Heart right ventricle (tissue), 16 donors: ENCODE measurements around the gene RBSN. TPM values are rescaled to one million over a fixed set of nuclear protein-coding genes. Genes with fewer than 3 reads are reported as not detected.

Experiments used
- ATAC-seq, 8 donors: fragments of 200-7000 bp; cut with Tn5 transposase; one replicate each; pipeline ENCODE4 v1.9.1; 2020; ENCODE audit warnings: mild to moderate bottlenecking in 8 of 8, moderate library complexity in 8 of 8, moderate number of reproducible peaks in 1 of 8
- DNase-seq, 2 donors: peaks; one replicate each; pipeline ENCODE4 v3.0.0-alpha.2; 2020
- H3K27ac ChIP-seq, 10 donors: fragments of 200-600 bp; sonication (generic) in 2 of 10; one replicate each; pipeline versions ENCODE4 v1.5.0 to v1.8.0; 2020 to 2022; ENCODE audit warnings: mild to moderate bottlenecking in 3 of 10
- H3K27me3 ChIP-seq, 7 donors: fragments of 200-600 bp; one replicate each; pipeline ENCODE4 v1.8.0; 2021 to 2022; ENCODE audit warnings: mild to moderate bottlenecking in 2 of 7
- H3K36me3 ChIP-seq, 9 donors: fragments of 200-600 bp; sonication (generic) in 1 of 9; one replicate each; pipeline versions ENCODE4 v1.5.0 to v1.8.0; 2020 to 2022; ENCODE audit warnings: mild to moderate bottlenecking in 2 of 9
- H3K4me1 ChIP-seq, 9 donors: fragments of 200-600 bp; sonication (generic) in 1 of 9; one replicate each; pipeline versions ENCODE4 v1.5.0 to v1.8.0; 2020 to 2022; ENCODE audit warnings: mild to moderate bottlenecking in 4 of 9
- H3K4me3 ChIP-seq, 10 donors: fragments of 200-600 bp; sonication (generic) in 2 of 10; one replicate each; pipeline versions ENCODE4 v1.5.0 to v1.8.0; 2020 to 2022; ENCODE audit warnings: mild to moderate bottlenecking in 7 of 10, moderate library complexity in 2 of 10
- H3K9me3 ChIP-seq, 11 donors: fragments of 200-600 bp in 10 of 11; sonication (generic) in 2 of 11; one replicate each; pipeline versions ENCODE4 v1.5.0 to v1.8.0; 2013 to 2022; ENCODE audit warnings: mild to moderate bottlenecking in 2 of 11, control low read depth in 1 of 11, moderate library complexity in 1 of 11
- WGBS, 2 donors: extraction: QIAGEN DNeasy Blood & Tissue Kit; methylation state at CpG; one replicate each; pipeline ENCODE4 v1.1.7; 2013; ENCODE audit warnings: inconsistent platforms in 1 of 2; 5-methylcytosine and 5-hydroxymethylcytosine counted together
- intact Hi-C, 10 donors: fragments of 100-400 bp; cut with DNase I; formaldehyde crosslinking; loops; one replicate each; pipeline versions ENCODE4 v1.11.1 to v1.14.2; 2022
- polyA plus RNA-seq, 2 donors: library from polyadenylated mRNA; stranded (reverse); fragments of 200-250 nt; gene quantifications; one replicate each; pipeline ENCODE4 v1.2.3, GENCODE V29; 2013
- total RNA-seq, 10 donors: library from RNA; stranded (reverse); fragmentation: NEBNext Ultra II Directional in 3 of 10; extraction: Animal tissue kit (Norgen Biotek cat#: 25700) in 3 of 10; gene quantifications; one replicate each; pipeline versions ENCODE4 v1.2.1 to v1.2.4, GENCODE V29; 2021 to 2023
- TF ChIP-seq, protein P1 (sequence below), 9 donors: fragments of 200-600 bp; sonication (generic) in 2 of 9; IDR thresholded peaks; one replicate each; pipeline versions ENCODE4 v1.5.0 to v1.8.0; 2021 to 2022; ENCODE audit warnings: antibody characterized with exemption in 9 of 9, mild to moderate bottlenecking in 5 of 9, moderate library complexity in 1 of 9
- donor health status: Arrhythmogenic right ventricular cardiomyopathy.
- donor health status: ischemic (EF 13 %, LVEDD 7.1; RV severe dilation, severe dysfunction).
- donor health status: healthy with polysubstance abuse.
- donor health status: DM: no; HTN: yes; CAD: no.
- donor health status: DM: no; HTN: no; CAD: no.
- donor health status: ischemic (EF 25% LVEDD 6.9; RV normal size, moderate dysfunction).
- donor health status: ischemic (EF 25% LVEDD 5.7; RV mildly dilated, moderate dysfunction).
- donor health status: healthy.
- donor health status: DM: yes; HTN: yes; CAD: no.
- donor health status: Ischemic cardiomyopathy.
- donor health status: ischemic (EF 35%, LVEDD 5.7; RV mildly dilated, moderate dysfunction).
- donor health status: nonischemic (EF 11% LVEDD 7.7; RV severe dilation, severe dysfunction).
- donor health status: DM: yes; HTN: yes; CAD: no.
- donor health status: PGD.
- donor health status: ischemic (EF 29% LVEDD 5.4; RV normal size, mild dysfunction).
- donor health status: nonischemic (EF 23%, LVEDD 6.1; RV moderate dilation, normal function).

RBSN gene
- total and polyA plus RNA-seq, 12 donors = 5.5 to 23.8 (median 20.6) TPM

DNA sequence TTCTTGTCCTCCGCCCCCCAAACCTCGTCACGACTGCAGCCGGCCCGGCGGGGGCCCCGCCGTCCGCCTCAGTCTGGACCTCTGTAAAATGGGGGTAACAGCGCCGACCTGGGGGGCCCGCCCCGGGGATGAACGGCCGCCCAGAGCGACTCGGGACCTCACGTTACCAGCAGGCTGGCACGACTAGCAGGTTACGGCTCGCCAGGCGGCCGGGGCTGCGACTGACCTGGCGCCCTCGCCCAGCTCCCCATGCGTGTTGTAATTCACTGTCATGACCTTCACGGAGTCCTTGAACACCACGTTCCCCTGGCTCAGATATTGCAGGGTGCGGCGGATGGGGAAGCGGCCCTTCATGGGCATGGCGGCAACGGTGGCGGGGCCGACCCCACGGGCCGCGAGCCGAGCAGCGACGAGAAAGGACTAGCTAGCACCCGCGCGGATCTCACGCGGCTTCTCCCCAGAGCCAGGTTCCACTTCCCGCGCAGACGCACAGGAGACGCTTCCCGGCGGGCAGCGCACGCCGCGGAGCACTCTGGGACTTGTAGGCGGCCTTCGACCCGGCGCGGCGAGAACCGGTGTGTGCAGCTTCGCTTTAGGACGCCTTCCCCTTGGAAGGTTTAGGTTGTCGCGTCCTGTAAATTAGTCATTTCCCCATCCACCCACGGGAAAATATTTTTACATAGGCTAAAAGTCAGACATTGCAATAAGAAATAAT lies 34.0 kb downstream of the RBSN start, which contains the start of gene MRPS25:
TSS of gene MRPS25 (minus strand) at position 481 of the 715 bp plus-strand sequence. CDS start at position 360, 121 bp downstream.
- DNase-seq (peak; percentile 89 to 90), ATAC-seq (peak; percentile 96 to 98 (median 98))
- peak within 1 kb of the TSS; percentile 70 to 97 (median 82) for H3K4me3 ChIP-seq
- intact Hi-C loops = loop anchor here in 4 of 10 donors (2.0 to 10.0 kb wide), 2 partner anchors 34 to 120 kb away; partner anchors contain the start of genes NR2C2 (in 3 of the 4) and RBSN (in 1 of the 4)
- no peaks in the 10 kb centered on the region for H3K9me3 ChIP-seq
- WGBS, 2 donors = 0% methylated on average over 69 of the region's 69 CpGs
- peaks cover 6 to 24% (median 17%) of the 10 kb centered on the region in 9 donors for H3K4me1 ChIP-seq
- no peaks in the 10 kb centered on the region for H3K27me3 ChIP-seq
- TF ChIP-seq, protein P1, sequence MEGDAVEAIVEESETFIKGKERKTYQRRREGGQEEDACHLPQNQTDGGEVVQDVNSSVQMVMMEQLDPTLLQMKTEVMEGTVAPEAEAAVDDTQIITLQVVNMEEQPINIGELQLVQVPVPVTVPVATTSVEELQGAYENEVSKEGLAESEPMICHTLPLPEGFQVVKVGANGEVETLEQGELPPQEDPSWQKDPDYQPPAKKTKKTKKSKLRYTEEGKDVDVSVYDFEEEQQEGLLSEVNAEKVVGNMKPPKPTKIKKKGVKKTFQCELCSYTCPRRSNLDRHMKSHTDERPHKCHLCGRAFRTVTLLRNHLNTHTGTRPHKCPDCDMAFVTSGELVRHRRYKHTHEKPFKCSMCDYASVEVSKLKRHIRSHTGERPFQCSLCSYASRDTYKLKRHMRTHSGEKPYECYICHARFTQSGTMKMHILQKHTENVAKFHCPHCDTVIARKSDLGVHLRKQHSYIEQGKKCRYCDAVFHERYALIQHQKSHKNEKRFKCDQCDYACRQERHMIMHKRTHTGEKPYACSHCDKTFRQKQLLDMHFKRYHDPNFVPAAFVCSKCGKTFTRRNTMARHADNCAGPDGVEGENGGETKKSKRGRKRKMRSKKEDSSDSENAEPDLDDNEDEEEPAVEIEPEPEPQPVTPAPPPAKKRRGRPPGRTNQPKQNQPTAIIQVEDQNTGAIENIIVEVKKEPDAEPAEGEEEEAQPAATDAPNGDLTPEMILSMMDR (IDR thresholded peaks at IDR 0.05) = no peak
- H3K27ac ChIP-seq = peak within 1 kb of the TSS; percentile 69 to 91 (median 88)
- peaks cover 0 to 17% (median 0%) of the 10 kb centered on the region in 9 donors for H3K36me3 ChIP-seq

DNA sequence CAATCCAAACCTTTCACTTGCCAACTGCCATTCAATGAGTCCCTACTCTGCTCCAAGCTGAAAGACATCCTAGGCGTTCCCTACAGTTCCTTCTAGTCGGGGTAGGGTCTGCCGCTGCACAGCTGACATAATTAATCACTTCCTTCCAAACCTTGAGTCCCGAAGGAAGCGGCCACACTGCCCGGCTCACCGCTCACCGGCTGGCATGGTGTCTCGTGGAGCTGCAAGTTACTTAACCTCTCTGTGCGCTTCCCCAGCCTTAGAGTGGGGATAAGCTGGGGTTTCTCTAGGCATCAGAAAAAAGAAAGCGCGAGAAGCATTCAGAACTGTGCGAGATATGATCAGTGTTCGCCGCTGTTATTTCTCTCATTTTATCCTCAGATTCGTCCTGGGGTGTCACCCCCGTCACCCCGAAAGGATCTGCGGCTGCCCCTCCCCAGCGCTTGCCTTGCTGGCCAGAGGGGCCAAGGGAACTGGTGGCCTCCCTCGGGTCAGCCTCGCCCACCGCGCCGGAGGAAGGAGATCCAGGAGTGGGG lies 34.6 kb downstream of the RBSN start:
- no peaks in the 10 kb centered on the region for H3K9me3 ChIP-seq
- ATAC-seq (peak; percentile 30 to 53 (median 44)), DNase-seq (no peak)
- WGBS, 2 donors = 1% methylated on average over 24 to 25 of the region's 25 CpGs
- TF ChIP-seq, protein P1 (IDR thresholded peaks at IDR 0.05) = no peak
- peaks cover 6 to 24% (median 17%) of the 10 kb centered on the region in 9 donors for H3K4me1 ChIP-seq
- H3K36me3 ChIP-seq = peaks cover 0 to 17% (median 0%) of the 10 kb centered on the region in 9 donors
- peak overlapping the region; percentile 70 to 97 (median 82) for H3K4me3 ChIP-seq
- peak overlapping the region; percentile 69 to 91 (median 88) for H3K27ac ChIP-seq
- no peaks in the 10 kb centered on the region for H3K27me3 ChIP-seq
- intact Hi-C loops = loop anchor here in 4 of 10 donors (2.0 to 10.0 kb wide), 2 partner anchors 34 to 120 kb away; partner anchors contain the start of genes NR2C2 (in 3 of the 4) and RBSN (in 1 of the 4)

- DNase-seq (no peak), ATAC-seq (peak in 4 of 8 donors; percentile 3 to 39 (median 8))
- peak overlapping the region in 9 of 10 donors; percentile 22 to 91 (median 88) for H3K27ac ChIP-seq
- H3K9me3 ChIP-seq = no peaks in the 10 kb centered on the region
- peak overlapping the region; percentile 70 to 97 (median 82) for H3K4me3 ChIP-seq
- peaks cover 0 to 22% (median under 1%) of the 10 kb centered on the region in 9 donors for H3K36me3 ChIP-seq
- H3K4me1 ChIP-seq = peaks cover 6 to 24% (median 17%) of the 10 kb centered on the region in 9 donors
- H3K27me3 ChIP-seq = no peaks in the 10 kb centered on the region
- TF ChIP-seq, protein P1 (IDR thresholded peaks at IDR 0.05) = no peak
- 84 to 89% methylated on average over 13 of the region's 13 CpGs for WGBS, 2 donors
- intact Hi-C loops = loop anchor here in 4 of 10 donors (2.0 to 10.0 kb wide), 2 partner anchors 35 to 119 kb away; partner anchors contain the start of genes NR2C2 (in 3 of the 4) and RBSN (in 1 of the 4)
Observed at GRCh38 chr3:15063656-15064286, 35.2 kb downstream of the RBSN start.

DNA sequence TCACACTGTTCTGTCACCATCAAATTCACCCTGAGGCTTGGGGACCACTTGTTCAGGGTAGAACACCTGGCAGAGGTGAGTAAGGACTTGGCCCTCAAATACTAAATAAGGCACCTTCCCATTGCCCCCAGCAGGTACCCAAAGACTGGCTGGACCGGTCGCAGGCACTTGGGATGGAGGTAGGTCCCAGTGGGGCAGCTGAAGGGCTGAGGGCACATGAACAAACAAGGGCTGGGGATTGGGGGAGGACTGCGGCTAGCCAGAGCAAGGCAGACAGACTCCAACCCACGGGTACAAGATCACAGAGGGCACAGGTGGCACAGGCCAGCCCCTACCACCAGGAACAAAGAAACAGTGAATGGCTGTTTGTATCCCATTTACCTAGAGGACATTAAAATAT lies 35.7 kb downstream of the RBSN start:
- Histone ChIP-seq H3K27ac (peak overlapping the region in 7 of 10 donors; percentile 6 to 89 (median 31)), H3K9me3 (no peaks in the 10 kb centered on the region), H3K36me3 (peaks cover 0 to 27% (median 6%) of the 10 kb centered on the region in 9 donors), H3K4me3 (peak overlapping the region in 8 of 10 donors; percentile 70 to 97 (median 81)), H3K4me1 (peaks cover 6 to 24% (median 17%) of the 10 kb centered on the region in 9 donors), H3K27me3 (no peaks in the 10 kb centered on the region)
- 74 to 80% methylated on average over 4 of the region's 4 CpGs for WGBS, 2 donors
- intact Hi-C loops = loop anchor here in 3 of 10 donors (10.0 kb wide), 1 partner anchor 118 kb away; the partner anchor contains the start of gene NR2C2 (in 3 of the 3)
- ATAC-seq = peak in 4 of 8 donors; percentile 18 to 65 (median 26)
- no peak for DNase-seq
- TF ChIP-seq, protein P1 (IDR thresholded peaks at IDR 0.05) = no peak
